Endothelial cell of umbilical vein (primary cell): Measurements from ENCODE around the gene AGAP3. TPM values are rescaled to one million over a fixed set of nuclear protein-coding genes. Genes with fewer than 3 reads are reported as not detected.

Source experiments
- BruUV-seq: library from RNA; stranded (reverse); fragments of 400-500 nt; replicated peaks from 2 replicates; lab custom pipeline; 2021; lab: Mats Ljungman, UMichigan
- CTCF ChIA-PET: fragments of 300-600, 350-600 bp; sonication (Branson Sonifier 250); formaldehyde crosslinking; loops from one replicate; lab custom pipeline; 2021; ENCODE audit warnings: antibody characterized with exemption, inconsistent platforms; lab: Charles Lee
- POLR2A ChIA-PET: fragments of 300-600, 350-600 bp; sonication (Branson Sonifier 250); formaldehyde crosslinking; loops from one replicate; lab custom pipeline; 2021; ENCODE audit warnings: antibody characterized with exemption, inconsistent platforms; lab: Charles Lee
- DNase-seq: peaks from one replicate; pipeline ENCODE4 v3.0.0-alpha.2; 2011; ENCODE audit warnings: low read depth, low spot score
- FAIRE-seq: peaks from 2 replicates; lab custom pipeline; 2011; peaks lifted over from hg19 to GRCh38; lab: Jason Lieb, UNC
- H2AFZ ChIP-seq: 2 replicates; pipeline ENCODE4 v1.6.0; 2012; ENCODE audit warnings: low read depth, low read length, control low read depth, inconsistent platforms
- H3K27ac ChIP-seq: 2 replicates; pipeline ENCODE4 v1.5.1; 2011; ENCODE audit warnings: low read depth, mild to moderate bottlenecking, control low read depth, low read length, moderate library complexity; ENCODE audit not compliant: insufficient read depth
- H3K27me3 ChIP-seq, 2 experiments: 2 replicates each; pipeline versions ENCODE4 v1.6.0 to v1.6.1; 2011; ENCODE audit warnings: low read length in 2 of 2, mixed read lengths in 1 of 2; ENCODE audit not compliant: control insufficient read depth in 2 of 2, insufficient read depth in 2 of 2
- H3K36me3 ChIP-seq, 2 experiments: 2 replicates in 1 of 2; 3 replicates in 1 of 2; pipeline ENCODE4 v1.5.1; 2011; ENCODE audit warnings: low read length in 2 of 2, mild to moderate bottlenecking in 1 of 2, moderate library complexity in 1 of 2; ENCODE audit not compliant: control insufficient read depth in 2 of 2, insufficient read depth in 2 of 2; ENCODE audit errors: extremely low read depth in 1 of 2
- H3K4me1 ChIP-seq: 3 replicates; pipeline ENCODE4 v1.5.1; 2011; ENCODE audit warnings: mild to moderate bottlenecking, low read length; ENCODE audit not compliant: control insufficient read depth, insufficient read depth; ENCODE audit errors: extremely low read depth
- H3K4me2 ChIP-seq: 2 replicates; pipeline ENCODE4 v1.6.1; 2011; ENCODE audit warnings: low read length, control low read depth, mixed read lengths; ENCODE audit not compliant: insufficient read depth
- H3K4me3 ChIP-seq, 3 experiments: fragments of 200-600 bp in 1 of 3; sonication (generic), shearing (Covaris generic) in 1 of 3; replicated peaks in 1 of 3; 2 replicates each; pipeline ENCODE4 v1.5.1; 2011 to 2016; ENCODE audit warnings: control low read depth in 3 of 3, low read length in 3 of 3, mild to moderate bottlenecking in 2 of 3, inconsistent platforms in 1 of 3, low read depth in 1 of 3, moderate library complexity in 1 of 3; ENCODE audit not compliant: insufficient read depth in 1 of 3
- H3K79me2 ChIP-seq: 2 replicates; pipeline ENCODE4 v1.6.0; 2012; ENCODE audit warnings: low read length, inconsistent platforms; ENCODE audit not compliant: control insufficient read depth, insufficient read depth
- H3K9ac ChIP-seq: replicated peaks from 2 replicates; pipeline ENCODE3; 2011; ENCODE audit warnings: low read length, control low read depth; ENCODE audit not compliant: insufficient read depth; ENCODE audit errors: extremely low read depth
- H3K9me1 ChIP-seq: replicated peaks from 3 replicates; pipeline ENCODE4 v1.6.0; 2011; ENCODE audit warnings: mild to moderate bottlenecking, low read length; ENCODE audit not compliant: control insufficient read depth, insufficient read depth; ENCODE audit errors: extremely low read depth
- H3K9me3 ChIP-seq: replicated peaks from 2 replicates; pipeline ENCODE4 v1.5.1; 2012; ENCODE audit warnings: low read length, inconsistent platforms; ENCODE audit not compliant: control insufficient read depth, insufficient read depth
- H4K20me1 ChIP-seq: replicated peaks from 2 replicates; pipeline ENCODE3; 2011; ENCODE audit warnings: mild to moderate bottlenecking, low read length; ENCODE audit not compliant: control insufficient read depth, insufficient read depth; ENCODE audit errors: extremely low read depth
- CTCF ChIP-seq, 2 donors: IDR thresholded peaks; 1 replicate in 1 of 2; 2 replicates in 1 of 2; pipeline ENCODE4 v1.5.1; 2011; ENCODE audit warnings: low read length in 2 of 2, mild to moderate bottlenecking in 2 of 2, moderate library complexity in 2 of 2, control low read depth in 1 of 2, inconsistent platforms in 1 of 2, low read depth in 1 of 2; ENCODE audit not compliant: insufficient read depth in 1 of 2; ENCODE audit errors: extremely low read depth in 1 of 2
- GATA2 ChIP-seq: IDR thresholded peaks from 2 replicates; pipeline ENCODE4 v1.7.0; 2011; ENCODE audit warnings: low read depth, mild to moderate bottlenecking, moderate library complexity, mixed read lengths, low read length; ENCODE audit not compliant: insufficient read length, insufficient read depth
- JUN ChIP-seq: IDR thresholded peaks from 2 replicates; pipeline ENCODE4 v1.6.1; 2011; ENCODE audit warnings: borderline replicate concordance, low read depth; ENCODE audit not compliant: insufficient read length, insufficient read depth
- MAX ChIP-seq: IDR thresholded peaks from 2 replicates; pipeline ENCODE4 v1.6.1; 2011; ENCODE audit not compliant: insufficient read depth, insufficient read length
- POLR2AphosphoS5 ChIP-seq: IDR thresholded peaks from 2 replicates; pipeline ENCODE4 v1.6.1; 2012; ENCODE audit warnings: low read depth, mild to moderate bottlenecking, control low read depth, low read length, moderate library complexity; ENCODE audit not compliant: insufficient read depth
- dilution Hi-C: fragments of 300-500 bp; cut with MboI; formaldehyde crosslinking; loops from one replicate; pipeline ENCODE4 v1.15.0; 2019; ENCODE audit warnings: low sequenced_read_pairs; ENCODE audit not compliant: extremely low pct_ligation_motif_present
- intact Hi-C: fragments of 100-400 bp; cut with micrococcal nuclease; formaldehyde crosslinking; loops from one replicate; pipeline ENCODE4 v1.10.0; 2022
- polyA plus RNA-seq, 4 experiments: library from polyadenylated mRNA; depleted of rRNA in 3 of 4; stranded (reverse) in 3 of 4; unstranded in 1 of 4; fragments of >200 nt; gene quantifications; 2 replicates each; pipeline versions ENCODE4 v1.2.1 to v1.2.3, GENCODE V29; 2011 to 2012; ENCODE audit warnings: missing spikeins in 1 of 4
- total RNA-seq: library from RNA; stranded (reverse); gene quantifications from 2 replicates; pipeline ENCODE4 v1.2.3, GENCODE V29; 2021

The AGAP3 gene
- total and polyA plus RNA-seq, 2 donors (not counting 3 experiments of a cell fraction or from before 2014, with no cell fraction given): 171 to 174 TPM

- ChIA-PET POLR2A (no interaction called here), CTCF (interaction anchor here (0.9 to 3.0 kb wide), 5 partner anchors 9 to 35 kb away, joined by 3 to 12 read pairs (median 4); no protein-coding TSS in a partner anchor)
- H3K4me1 ChIP-seq: peaks cover 12% of the 10 kb centered on the region
- no peak overlapping the region for H3K27ac ChIP-seq
- H2AFZ ChIP-seq: no peak overlapping the region
- H3K27me3 ChIP-seq: no peaks in the 10 kb centered on the region
- DNase-seq (no peak), FAIRE-seq (no peak)
- H3K9me1 ChIP-seq: no peaks in the 10 kb centered on the region
- H3K36me3 ChIP-seq: peaks cover 2 to 35% of the 10 kb centered on the region in 2 experiments
- no peaks in the 10 kb centered on the region for H4K20me1 ChIP-seq
- H3K4me2 ChIP-seq: no peak overlapping the region
- H3K9ac ChIP-seq: no peak overlapping the region
- no peaks in the 10 kb centered on the region for H3K9me3 ChIP-seq
- no peak overlapping the region for H3K4me3 ChIP-seq
- peaks cover 18% of the 10 kb centered on the region for H3K79me2 ChIP-seq
- TSS peak; percentile 57 for BruUV-seq
- TF ChIP-seq POLR2AphosphoS5: peak; percentile 38
- TF ChIP-seq GATA2: no peak
- dilution Hi-C loops (no loop called here), intact Hi-C loops (no loop called here)
Measured at GRCh38 chr7:151075978-151076426, 10.3 kb upstream of the AGAP3 start.

- POLR2A ChIA-PET: no interaction called here
- no TSS peak for BruUV-seq
- intact Hi-C loops: no loop called here
- no peaks in the 10 kb centered on the region for H3K27me3 ChIP-seq
- H3K27ac ChIP-seq: no peak overlapping the region
- H3K79me2 ChIP-seq: peaks cover 21% of the 10 kb centered on the region
- no peak overlapping the region for H3K9ac ChIP-seq
- H4K20me1 ChIP-seq: no peaks in the 10 kb centered on the region
- no peak overlapping the region for H2AFZ ChIP-seq
- DNase-seq (no peak), FAIRE-seq (no peak)
- no peak overlapping the region for H3K4me3 ChIP-seq
- peaks cover 2 to 25% of the 10 kb centered on the region in 2 experiments for H3K36me3 ChIP-seq
- TF ChIP-seq CTCF (IDR thresholded peaks at IDR 0.05; ENCODE audit: extremely low read depth in 1 of 2, insufficient read depth in 1 of 2, low read depth in 1 of 2, low read length in 2 of 2): peak; percentile 33 to 55
- TF ChIP-seq JUN: no peak
- no peak for TF ChIP-seq MAX
- no peak for TF ChIP-seq POLR2AphosphoS5
- no peaks in the 10 kb centered on the region for H3K9me1 ChIP-seq
- H3K4me2 ChIP-seq: no peak overlapping the region
- no peaks in the 10 kb centered on the region for H3K9me3 ChIP-seq
- peaks cover 22% of the 10 kb centered on the region for H3K4me1 ChIP-seq
- CTCF ChIA-PET: interaction anchor here (0.7 to 3.0 kb wide), 9 partner anchors 8 to 179 kb away, joined by 3 to 12 read pairs (median 4); no protein-coding TSS in a partner anchor
- dilution Hi-C loops: no loop called here
Measured at GRCh38 chr7:151076863-151077704, 9.2 kb upstream of the AGAP3 start.
